K562 (cell line): ENCODE measurements around the gene SMIM3. TPM values are rescaled to one million over a fixed set of nuclear protein-coding genes. Genes with fewer than 3 reads are reported as not detected.

Source experiments
- ATAC-seq: fragments of 200-7000 bp; cut with Tn5 transposase; 3 replicates; pipeline ENCODE4 v1.9.1; 2020; ENCODE audit warnings: moderate library complexity
- BruUV-seq: library from RNA; stranded (reverse); fragments of 400-500 nt; replicated peaks from 2 replicates; lab custom pipeline; 2021; lab: Mats Ljungman, UMichigan
- CTCF ChIA-PET: fragments of 300-600 bp; formaldehyde crosslinking; extraction: SDS; loops from one replicate; lab custom pipeline; 2021; ENCODE audit warnings: low intra/inter-chr PET ratio; lab: Yijun Ruan, JAX
- POLR2A ChIA-PET: fragments of 300-600, 350-650 bp; sonication (Branson Sonifier 250); formaldehyde crosslinking; extraction: SDS; loops from one replicate; lab custom pipeline; 2021; ENCODE audit warnings: antibody characterized with exemption, inconsistent platforms; lab: Yijun Ruan, JAX
- DNase-seq, 4 experiments: peaks; one replicate each; pipeline versions ENCODE4 v3.0.0 to v3.0.0-alpha.2; 2011 to 2018; ENCODE audit warnings: low spot score in 3 of 4, mixed read lengths in 3 of 4; ENCODE audit errors: extremely low read depth in 1 of 4
- FAIRE-seq: peaks from 2 replicates; lab custom pipeline; 2011; peaks lifted over from hg19 to GRCh38; lab: Jason Lieb, UNC
- H2AFZ ChIP-seq: 2 replicates; pipeline ENCODE4 v1.6.0; 2011; ENCODE audit warnings: low read depth, low read length, control low read depth, inconsistent platforms
- H3K27ac ChIP-seq: fragments of 200-600 bp; 3 replicates; pipeline ENCODE4 v1.8.0; 2011; ENCODE audit warnings: low read depth, mild to moderate bottlenecking, control low read depth, inconsistent platforms, low read length, moderate library complexity, mixed read lengths; ENCODE audit errors: extremely low read depth
- H3K27me3 ChIP-seq, 2 experiments: fragments of 300-600 bp in 1 of 2; 2 replicates in 1 of 2; 3 replicates in 1 of 2; pipeline versions ENCODE4 v1.6.0 to v1.8.0; 2011; ENCODE audit warnings: inconsistent platforms in 2 of 2, low read length in 2 of 2, mild to moderate bottlenecking in 1 of 2, mixed read lengths in 1 of 2, moderate library complexity in 1 of 2; ENCODE audit not compliant: control insufficient read depth in 2 of 2, insufficient read depth in 2 of 2
- H3K36me3 ChIP-seq: fragments of 300-600 bp; 3 replicates; pipeline ENCODE4 v1.8.0; 2011; ENCODE audit warnings: mild to moderate bottlenecking, low read length, inconsistent platforms; ENCODE audit not compliant: control insufficient read depth, insufficient read depth
- H3K4me1 ChIP-seq, 2 experiments: fragments of 200-600 bp in 1 of 2; replicated peaks in 1 of 2; 2 replicates in 1 of 2; 3 replicates in 1 of 2; pipeline versions ENCODE4 v1.5.1 to v1.8.0; 2011; ENCODE audit warnings: inconsistent platforms in 2 of 2, low read length in 2 of 2, mild to moderate bottlenecking in 1 of 2, mixed read lengths in 1 of 2, moderate library complexity in 1 of 2; ENCODE audit not compliant: control insufficient read depth in 2 of 2, insufficient read depth in 2 of 2
- H3K4me2 ChIP-seq: 2 replicates; pipeline ENCODE4 v1.6.1; 2011; ENCODE audit warnings: low read length, control low read depth, inconsistent platforms, mixed read lengths; ENCODE audit not compliant: insufficient read depth
- H3K4me3 ChIP-seq: fragments of 200-600 bp; sonication (generic), shearing (Covaris generic); 2 replicates; pipeline ENCODE4 v1.5.1; 2016; ENCODE audit warnings: control low read depth, inconsistent platforms
- H3K79me2 ChIP-seq: fragments of 200-600 bp; 3 replicates; pipeline ENCODE4 v1.8.0; 2011; ENCODE audit warnings: low read length, inconsistent platforms; ENCODE audit not compliant: control insufficient read depth, insufficient read depth
- H3K9ac ChIP-seq, 2 experiments: 2 replicates each; pipeline versions ENCODE4 v1.6.0 to v1.6.1; 2011; ENCODE audit warnings: low read depth in 2 of 2, low read length in 2 of 2, control low read depth in 1 of 2, inconsistent platforms in 1 of 2, mild to moderate bottlenecking in 1 of 2, mixed read lengths in 1 of 2; ENCODE audit not compliant: insufficient read depth in 1 of 2
- H3K9me1 ChIP-seq: one replicate; pipeline ENCODE4 v1.6.0; 2011; ENCODE audit warnings: inconsistent platforms, mild to moderate bottlenecking, low read length, moderate library complexity; ENCODE audit not compliant: control insufficient read depth, insufficient read depth
- H3K9me3 ChIP-seq: replicated peaks from 2 replicates; pipeline ENCODE4 v1.5.1; 2011; ENCODE audit warnings: low read depth, low read length, inconsistent platforms; ENCODE audit not compliant: control insufficient read depth, insufficient read depth
- H4K20me1 ChIP-seq: replicated peaks from 2 replicates; pipeline ENCODE4 v1.6.1; 2011; ENCODE audit warnings: low read length, inconsistent platforms, mixed read lengths; ENCODE audit not compliant: control insufficient read depth, insufficient read depth
- CEBPG ChIP-seq, 3 experiments: fragments of 200-800 bp in 1 of 3; sonication (Bioruptor generic) in 1 of 3; sonication (generic) in 1 of 3; formaldehyde crosslinking in 1 of 3; IDR thresholded peaks in 2 of 3; conservative IDR thresholded peaks in 1 of 3; 2 replicates each; pipeline versions ENCODE4 v1.6.1 to v1.8.0; 2016 to 2022; ENCODE audit warnings: missing compliant biosample characterization in 2 of 3, missing genetic modification characterization in 2 of 3, mild to moderate bottlenecking in 1 of 3, missing genetic modification reagents in 1 of 3
- CREBBP ChIP-seq: IDR thresholded peaks from one replicate; pipeline ENCODE4 v1.6.1; 2012; ENCODE audit warnings: low read depth, mild to moderate bottlenecking, control low read depth, inconsistent platforms, low read length
- MTA1 ChIP-seq: fragments of 450-650 bp; IDR thresholded peaks from 2 replicates; pipeline ENCODE4 v1.6.1; 2017; ENCODE audit warnings: borderline replicate concordance
- NFIX ChIP-seq: fragments of 250-450 bp; sonication (Bioruptor Pico); IDR thresholded peaks from 2 replicates; pipeline ENCODE4 v1.4.0; 2020; ENCODE audit warnings: low read depth, mild to moderate bottlenecking, moderate library complexity
- RBM25 ChIP-seq: fragments of 200-400 bp; formaldehyde crosslinking; IDR thresholded peaks from 2 replicates; pipeline ENCODE4 v1.6.1; 2018; ENCODE audit warnings: low read length, low read depth, moderate library complexity; ENCODE audit not compliant: severe bottlenecking
- RCOR1 ChIP-seq, 2 experiments: IDR thresholded peaks; 2 replicates each; pipeline ENCODE4 v1.6.1; 2012; ENCODE audit warnings: low read depth in 2 of 2, low read length in 2 of 2, borderline replicate concordance in 1 of 2, improper control_type of control experiment in 1 of 2
- WGBS: fragments of 100-300 bp; shearing (Covaris generic); methylation state at CpG from one replicate; pipeline ENCODE4 v1.1.6; 2016; ENCODE audit warnings: low coverage, mixed read lengths; ENCODE audit not compliant: insufficient coverage; ENCODE audit errors: missing lambda C conversion rate; 5-methylcytosine and 5-hydroxymethylcytosine counted together
- in situ Hi-C: fragments of 300-500 bp; cut with MboI; formaldehyde crosslinking; loops from 4 replicates; pipeline ENCODE4 v1.15.0; 2018; ENCODE audit warnings: inconsistent platforms, mixed read lengths
- intact Hi-C: fragments of 100-400 bp; cut with micrococcal nuclease; formaldehyde crosslinking; loops from 2 replicates; pipeline ENCODE4 v1.14.2; 2022
- polyA plus RNA-seq, 8 experiments: library from polyadenylated mRNA; depleted of rRNA in 4 of 8; stranded (reverse) in 5 of 8; unstranded in 3 of 8; fragments of >200 nt; fragmentation: Nextera tagmentation in 2 of 8; fragmentation: Illumina TruSeq in 1 of 8; extraction: Ambion mirVana in 2 of 8; extraction: Trizol in 1 of 8; gene quantifications; 2 replicates each; pipeline versions ENCODE4 v1.2.1 to v1.2.3, GENCODE V29; 2011 to 2014; ENCODE audit warnings: inconsistent platforms in 1 of 8, missing spikeins in 1 of 8
- total RNA-seq, 7 experiments: library from RNA; depleted of rRNA in 6 of 7; stranded (reverse); fragments of >200 nt in 6 of 7; fragmentation: Illumina TruSeq in 2 of 7; extraction: Trizol in 2 of 7; gene quantifications; 2 replicates each; pipeline versions ENCODE4 v1.2.1 to v1.2.3, GENCODE V29; 2011 to 2021; ENCODE audit warnings: low replicate concordance in 1 of 7
- TF ChIP-seq, protein P1 (sequence below): fragments of 450-650 bp; IDR thresholded peaks from 2 replicates; pipeline ENCODE4 v1.6.1; 2016; ENCODE audit warnings: borderline replicate concordance
- TF ChIP-seq, protein P2 (sequence below): fragments of 250-450 bp; sonication (Bioruptor Pico); IDR thresholded peaks from 2 replicates; pipeline ENCODE4 v1.4.0; 2020
- TF ChIP-seq, protein P3 (sequence below): fragments of 450-650 bp; IDR thresholded peaks from 2 replicates; pipeline ENCODE4 v1.6.1; 2018; ENCODE audit not compliant: partially characterized antibody
- TF ChIP-seq, protein P4 (sequence below): fragments of 450-650 bp; IDR thresholded peaks from 2 replicates; pipeline ENCODE4 v1.6.1; 2017; ENCODE audit warnings: antibody characterized with exemption

SMIM3 gene
- total and polyA plus RNA-seq, 9 of the 15 experiments (the other 6 are each of a cell fraction or from before 2014, with no cell fraction given) = 4.1 to 27.7 (median 13.6) TPM

DNA sequence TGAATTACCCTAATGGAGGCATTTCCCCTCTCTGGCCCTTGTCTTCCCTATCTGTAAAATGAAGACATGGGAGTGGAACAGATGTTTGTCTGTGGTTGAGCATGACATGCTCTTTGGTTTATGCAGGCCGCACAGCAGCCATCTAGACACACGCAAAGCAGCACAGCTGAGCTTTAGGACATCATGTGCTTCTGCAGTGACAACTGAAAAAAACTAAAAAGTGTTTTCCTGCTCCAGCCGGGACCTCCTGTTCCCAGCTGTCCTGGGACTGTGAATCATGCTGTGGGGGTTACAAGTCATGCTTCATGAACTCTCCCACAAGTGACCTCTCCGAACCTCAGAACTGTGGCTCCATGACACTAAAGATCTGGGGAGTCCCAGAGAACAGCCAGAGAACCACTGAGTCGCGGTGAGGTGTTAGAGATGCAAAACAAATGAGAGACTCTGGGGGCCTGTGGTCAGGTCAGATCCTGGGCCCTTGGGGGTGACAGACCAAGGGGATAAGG lies 1.7 kb downstream of the SMIM3 start (continued):
- TF ChIP-seq, protein P1, sequence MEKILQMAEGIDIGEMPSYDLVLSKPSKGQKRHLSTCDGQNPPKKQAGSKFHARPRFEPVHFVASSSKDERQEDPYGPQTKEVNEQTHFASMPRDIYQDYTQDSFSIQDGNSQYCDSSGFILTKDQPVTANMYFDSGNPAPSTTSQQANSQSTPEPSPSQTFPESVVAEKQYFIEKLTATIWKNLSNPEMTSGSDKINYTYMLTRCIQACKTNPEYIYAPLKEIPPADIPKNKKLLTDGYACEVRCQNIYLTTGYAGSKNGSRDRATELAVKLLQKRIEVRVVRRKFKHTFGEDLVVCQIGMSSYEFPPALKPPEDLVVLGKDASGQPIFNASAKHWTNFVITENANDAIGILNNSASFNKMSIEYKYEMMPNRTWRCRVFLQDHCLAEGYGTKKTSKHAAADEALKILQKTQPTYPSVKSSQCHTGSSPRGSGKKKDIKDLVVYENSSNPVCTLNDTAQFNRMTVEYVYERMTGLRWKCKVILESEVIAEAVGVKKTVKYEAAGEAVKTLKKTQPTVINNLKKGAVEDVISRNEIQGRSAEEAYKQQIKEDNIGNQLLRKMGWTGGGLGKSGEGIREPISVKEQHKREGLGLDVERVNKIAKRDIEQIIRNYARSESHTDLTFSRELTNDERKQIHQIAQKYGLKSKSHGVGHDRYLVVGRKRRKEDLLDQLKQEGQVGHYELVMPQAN = no peak
- no peak for TF ChIP-seq MTA1
- no peak for TF ChIP-seq CREBBP
- no peak for TF ChIP-seq RCOR1 (IDR thresholded peaks at IDR 0.05; ENCODE audit: borderline replicate concordance in 1 of 2, low read depth in 2 of 2, low read length in 2 of 2)
- TF ChIP-seq, protein P2, sequence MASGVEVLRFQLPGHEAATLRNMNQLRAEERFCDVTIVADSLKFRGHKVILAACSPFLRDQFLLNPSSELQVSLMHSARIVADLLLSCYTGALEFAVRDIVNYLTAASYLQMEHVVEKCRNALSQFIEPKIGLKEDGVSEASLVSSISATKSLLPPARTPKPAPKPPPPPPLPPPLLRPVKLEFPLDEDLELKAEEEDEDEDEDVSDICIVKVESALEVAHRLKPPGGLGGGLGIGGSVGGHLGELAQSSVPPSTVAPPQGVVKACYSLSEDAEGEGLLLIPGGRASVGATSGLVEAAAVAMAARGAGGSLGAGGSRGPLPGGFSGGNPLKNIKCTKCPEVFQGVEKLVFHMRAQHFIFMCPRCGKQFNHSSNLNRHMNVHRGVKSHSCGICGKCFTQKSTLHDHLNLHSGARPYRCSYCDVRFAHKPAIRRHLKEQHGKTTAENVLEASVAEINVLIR (CRISPR knock-in tag) = 0 out of 2 replicates have a peak, but pooled peaks have one; percentile 14
- TF ChIP-seq NFIX (CRISPR knock-in tag) = no peak

DNA sequence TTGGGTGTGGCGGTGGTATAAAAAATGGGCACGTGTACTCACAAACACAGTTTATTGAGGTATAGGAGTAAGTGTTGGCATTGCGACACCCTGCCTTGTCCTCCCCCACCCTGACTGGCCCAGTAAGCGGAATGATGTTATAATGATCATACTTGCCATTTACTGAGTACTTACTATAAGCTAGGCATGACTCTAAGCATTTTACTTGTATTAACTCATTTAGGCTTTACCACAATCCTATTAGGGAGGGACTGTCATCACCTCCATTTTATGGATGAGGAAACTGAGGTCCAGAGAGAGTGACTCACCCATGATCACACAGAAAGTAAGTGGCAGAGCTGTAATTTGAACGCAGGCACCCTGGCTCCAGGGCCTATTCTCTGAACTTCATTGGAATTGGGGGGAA lies 2.3 kb downstream of the SMIM3 start:
- WGBS = 78% methylated on average over 5 of the region's 5 CpGs
- DNase-seq (no peak), ATAC-seq (no peak), FAIRE-seq (no peak)
- CTCF ChIA-PET = no interaction called here
- Histone ChIP-seq H3K27me3 (no peaks in the 10 kb centered on the region), H3K9me3 (no peaks in the 10 kb centered on the region), H3K27ac (no peak overlapping the region), H3K9ac (no peak overlapping the region), H3K4me1 (peaks cover 18 to 22% of the 10 kb centered on the region in 2 experiments), H3K4me2 (no peak overlapping the region), H3K9me1 (no peaks in the 10 kb centered on the region), H3K4me3 (no peak overlapping the region), H4K20me1 (no peaks in the 10 kb centered on the region), H3K79me2 (peaks cover 9% of the 10 kb centered on the region; the same call in 1 of the 3 replicates), H2AFZ (no peak overlapping the region), H3K36me3 (no peaks in the 10 kb centered on the region)
- in situ Hi-C loops (no loop called here), intact Hi-C loops (no loop called here)
- BruUV-seq = no TSS peak
- POLR2A ChIA-PET = interaction anchor here (0.5 to 1.6 kb wide), 4 partner anchors 9 to 356 kb away, joined by 3 to 5 read pairs (median 4); no protein-coding TSS in a partner anchor
- TF ChIP-seq RBM25 (peak; percentile 64), CEBPG (CRISPR knock-in tag; IDR thresholded peaks at IDR 0.05) (0 out of 2 replicates have a peak, but pooled peaks have one; percentile 39), CEBPG (tag; conservative IDR thresholded peaks at IDR 0.05 in 1 of 2, IDR thresholded peaks at IDR 0.05 in 1 of 2) (peak; percentile 45 to 54; a peak in 3 of 4 replicates)
- TF ChIP-seq, protein P3, sequence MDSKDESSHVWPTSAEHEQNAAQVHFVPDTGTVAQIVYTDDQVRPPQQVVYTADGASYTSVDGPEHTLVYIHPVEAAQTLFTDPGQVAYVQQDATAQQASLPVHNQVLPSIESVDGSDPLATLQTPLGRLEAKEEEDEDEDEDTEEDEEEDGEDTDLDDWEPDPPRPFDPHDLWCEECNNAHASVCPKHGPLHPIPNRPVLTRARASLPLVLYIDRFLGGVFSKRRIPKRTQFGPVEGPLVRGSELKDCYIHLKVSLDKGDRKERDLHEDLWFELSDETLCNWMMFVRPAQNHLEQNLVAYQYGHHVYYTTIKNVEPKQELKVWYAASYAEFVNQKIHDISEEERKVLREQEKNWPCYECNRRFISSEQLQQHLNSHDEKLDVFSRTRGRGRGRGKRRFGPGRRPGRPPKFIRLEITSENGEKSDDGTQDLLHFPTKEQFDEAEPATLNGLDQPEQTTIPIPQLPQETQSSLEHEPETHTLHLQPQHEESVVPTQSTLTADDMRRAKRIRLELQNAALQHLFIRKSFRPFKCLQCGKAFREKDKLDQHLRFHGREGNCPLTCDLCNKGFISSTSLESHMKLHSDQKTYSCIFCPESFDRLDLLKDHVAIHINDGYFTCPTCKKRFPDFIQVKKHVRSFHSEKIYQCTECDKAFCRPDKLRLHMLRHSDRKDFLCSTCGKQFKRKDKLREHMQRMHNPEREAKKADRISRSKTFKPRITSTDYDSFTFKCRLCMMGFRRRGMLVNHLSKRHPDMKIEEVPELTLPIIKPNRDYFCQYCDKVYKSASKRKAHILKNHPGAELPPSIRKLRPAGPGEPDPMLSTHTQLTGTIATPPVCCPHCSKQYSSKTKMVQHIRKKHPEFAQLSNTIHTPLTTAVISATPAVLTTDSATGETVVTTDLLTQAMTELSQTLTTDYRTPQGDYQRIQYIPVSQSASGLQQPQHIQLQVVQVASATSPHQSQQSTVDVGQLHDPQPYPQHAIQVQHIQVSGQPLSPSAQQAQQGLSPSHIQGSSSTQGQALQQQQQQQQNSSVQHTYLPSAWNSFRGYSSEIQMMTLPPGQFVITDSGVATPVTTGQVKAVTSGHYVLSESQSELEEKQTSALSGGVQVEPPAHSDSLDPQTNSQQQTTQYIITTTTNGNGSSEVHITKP = no peak
- TF ChIP-seq, protein P4, sequence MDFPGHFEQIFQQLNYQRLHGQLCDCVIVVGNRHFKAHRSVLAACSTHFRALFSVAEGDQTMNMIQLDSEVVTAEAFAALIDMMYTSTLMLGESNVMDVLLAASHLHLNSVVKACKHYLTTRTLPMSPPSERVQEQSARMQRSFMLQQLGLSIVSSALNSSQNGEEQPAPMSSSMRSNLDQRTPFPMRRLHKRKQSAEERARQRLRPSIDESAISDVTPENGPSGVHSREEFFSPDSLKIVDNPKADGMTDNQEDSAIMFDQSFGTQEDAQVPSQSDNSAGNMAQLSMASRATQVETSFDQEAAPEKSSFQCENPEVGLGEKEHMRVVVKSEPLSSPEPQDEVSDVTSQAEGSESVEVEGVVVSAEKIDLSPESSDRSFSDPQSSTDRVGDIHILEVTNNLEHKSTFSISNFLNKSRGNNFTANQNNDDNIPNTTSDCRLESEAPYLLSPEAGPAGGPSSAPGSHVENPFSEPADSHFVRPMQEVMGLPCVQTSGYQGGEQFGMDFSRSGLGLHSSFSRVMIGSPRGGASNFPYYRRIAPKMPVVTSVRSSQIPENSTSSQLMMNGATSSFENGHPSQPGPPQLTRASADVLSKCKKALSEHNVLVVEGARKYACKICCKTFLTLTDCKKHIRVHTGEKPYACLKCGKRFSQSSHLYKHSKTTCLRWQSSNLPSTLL = no peak
